ENCODE measurements around the gene FAM168B.

DNA sequence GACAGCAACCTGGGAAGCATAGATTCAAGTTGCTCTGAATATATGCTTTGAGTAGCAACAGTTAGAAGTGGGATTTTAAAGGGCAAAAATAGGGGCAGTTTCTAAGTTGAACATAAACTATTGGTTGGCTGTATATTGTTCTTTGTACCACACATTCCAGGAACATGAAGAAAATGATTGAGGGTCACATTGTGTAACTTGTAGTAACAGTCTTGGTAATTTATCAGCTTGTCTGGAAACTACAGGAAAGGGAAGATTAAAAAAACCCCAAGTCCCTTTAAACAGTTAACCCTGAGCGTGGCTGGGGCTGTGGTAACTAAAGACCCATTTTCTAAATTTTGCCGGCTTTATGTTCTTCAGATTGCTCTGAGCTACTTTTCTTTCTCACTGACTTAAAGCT, 19.3 kb upstream of the FAM168B start:
- TF ChIP-seq YY1 (IDR thresholded peaks at IDR 0.05; ENCODE audit: insufficient read depth, insufficient read length) (no peak), ZNF274 (IDR thresholded peaks at IDR 0.05; ENCODE audit: low read depth, low read length) (no peak)
